Keratinocyte (primary cell): ENCODE results near the gene MGAT2. TPM values are rescaled to one million over a fixed set of nuclear protein-coding genes. Genes with fewer than 3 reads are reported as not detected.

Experiments used
- DNase-seq: peaks from one replicate; pipeline ENCODE4 v3.0.0-alpha.2; 2011; ENCODE audit warnings: low read depth, missing footprints, low spot score
- FAIRE-seq: peaks from 2 replicates; lab custom pipeline; 2011; peaks lifted over from hg19 to GRCh38; lab: Jason Lieb, UNC
- H2AFZ ChIP-seq: 2 replicates; pipeline ENCODE4 v1.6.0; 2012; ENCODE audit warnings: low read length, control low read depth, inconsistent platforms; ENCODE audit not compliant: control insufficient read depth
- H3K27ac ChIP-seq: 2 replicates; pipeline ENCODE4 v1.5.1; 2011; ENCODE audit warnings: low read length; ENCODE audit not compliant: control insufficient read depth, insufficient read depth
- H3K27me3 ChIP-seq: 3 replicates; pipeline ENCODE4 v1.6.0; 2011; ENCODE audit warnings: low read length; ENCODE audit not compliant: control insufficient read depth, insufficient read depth; ENCODE audit errors: extremely low read depth
- H3K36me3 ChIP-seq, 2 experiments: 2 replicates in 1 of 2; 3 replicates in 1 of 2; pipeline ENCODE4 v1.5.1; 2011; ENCODE audit warnings: low read length in 2 of 2, mild to moderate bottlenecking in 1 of 2; ENCODE audit not compliant: control insufficient read depth in 2 of 2, insufficient read depth in 2 of 2; ENCODE audit errors: extremely low read depth in 1 of 2
- H3K4me1 ChIP-seq: 3 replicates; pipeline ENCODE4 v1.5.1; 2011; ENCODE audit warnings: low read length; ENCODE audit not compliant: control insufficient read depth, insufficient read depth; ENCODE audit errors: extremely low read depth
- H3K4me2 ChIP-seq: 3 replicates; pipeline ENCODE4 v1.6.0; 2011; ENCODE audit warnings: low read depth, low read length; ENCODE audit not compliant: control insufficient read depth, insufficient read depth; ENCODE audit errors: extremely low read depth
- H3K4me3 ChIP-seq, 3 experiments: fragments of 200-600 bp in 1 of 3; sonication (generic) in 1 of 3; 2 replicates in 2 of 3; 3 replicates in 1 of 3; pipeline ENCODE4 v1.5.1; 2011 to 2016; ENCODE audit warnings: low read length in 3 of 3, mild to moderate bottlenecking in 3 of 3, control low read depth in 2 of 3, inconsistent platforms in 1 of 3, low read depth in 1 of 3, mixed read lengths in 1 of 3, mixed run types in 1 of 3, moderate library complexity in 1 of 3; ENCODE audit not compliant: control insufficient read depth in 2 of 3, insufficient read depth in 2 of 3; ENCODE audit errors: extremely low read depth in 1 of 3
- H3K79me2 ChIP-seq: 2 replicates; pipeline ENCODE4 v1.6.0; 2012; ENCODE audit warnings: low read length; ENCODE audit not compliant: control insufficient read depth, insufficient read depth
- H3K9ac ChIP-seq: 3 replicates; pipeline ENCODE4 v1.6.0; 2011; ENCODE audit warnings: low read length; ENCODE audit not compliant: control insufficient read depth, insufficient read depth; ENCODE audit errors: extremely low read depth
- H3K9me1 ChIP-seq: 3 replicates; pipeline ENCODE4 v1.6.0; 2011; ENCODE audit warnings: low read length; ENCODE audit not compliant: control insufficient read depth, insufficient read depth; ENCODE audit errors: extremely low read depth
- H3K9me3 ChIP-seq: 2 replicates; pipeline ENCODE4 v1.5.1; 2012; ENCODE audit warnings: low read depth, low read length; ENCODE audit not compliant: control insufficient read depth
- H4K20me1 ChIP-seq: 3 replicates; pipeline ENCODE4 v1.6.0; 2011; ENCODE audit warnings: low read length; ENCODE audit not compliant: control insufficient read depth, insufficient read depth; ENCODE audit errors: extremely low read depth
- CTCF ChIP-seq, 3 experiments: IDR thresholded peaks in 1 of 3; conservative IDR thresholded peaks in 1 of 3; optimal IDR thresholded peaks in 1 of 3; 2 replicates in 2 of 3; 3 replicates in 1 of 3; pipeline versions ENCODE3 to v1.5.1; 2011; ENCODE audit warnings: low read length in 3 of 3, mild to moderate bottlenecking in 3 of 3, moderate library complexity in 2 of 3, control low read depth in 1 of 3, inconsistent platforms in 1 of 3; ENCODE audit not compliant: insufficient read depth in 2 of 3; ENCODE audit errors: extremely low read depth in 1 of 3
- EZH2 ChIP-seq: IDR thresholded peaks from one replicate; pipeline ENCODE4 v1.6.1; 2012; ENCODE audit warnings: inconsistent platforms, mild to moderate bottlenecking, low read length, moderate library complexity
- dilution Hi-C: fragments of 300-500 bp; cut with MboI; formaldehyde crosslinking; loops from one replicate; pipeline ENCODE4 v1.7.0; 2020; ENCODE audit warnings: low sequenced_read_pairs; ENCODE audit not compliant: extremely low pct_ligation_motif_present
- polyA plus RNA-seq, 5 experiments: library from polyadenylated mRNA; depleted of rRNA in 3 of 5; stranded (reverse) in 3 of 5; stranded (forward) in 1 of 5; unstranded in 1 of 5; fragments of >200 nt; gene quantifications; 1 replicate in 1 of 5; 2 replicates in 3 of 5; 3 replicates in 1 of 5; pipeline versions ENCODE4 v1.2.1 to v1.2.3, GENCODE V29; 2011 to 2012; ENCODE audit warnings: missing spikeins in 2 of 5, low read depth in 1 of 5, low replicate concordance in 1 of 5

Gene MGAT2
- polyA plus RNA-seq, 1 donor (not counting 4 experiments of a cell fraction or from before 2014, with no cell fraction given): 24.0 TPM

- TF ChIP-seq CTCF (optimal IDR thresholded peaks at IDR 0.05 in 1 of 3, IDR thresholded peaks at IDR 0.05 in 1 of 3, conservative IDR thresholded peaks at IDR 0.05 in 1 of 3; ENCODE audit: extremely low read depth in 1 of 3, insufficient read depth in 2 of 3, low read length in 3 of 3) (no peak), EZH2 (no peak)
- no peaks in the 10 kb centered on the region for H3K9me1 ChIP-seq
- H3K4me3 ChIP-seq: no peak overlapping the region
- H3K4me1 ChIP-seq: peaks cover 12% of the 10 kb centered on the region
- H3K27ac ChIP-seq: no peak overlapping the region
- H2AFZ ChIP-seq: no peak overlapping the region
- peaks cover 4 to 24% of the 10 kb centered on the region in 2 experiments for H3K36me3 ChIP-seq
- FAIRE-seq: no peak
- H4K20me1 ChIP-seq: peaks cover 8% of the 10 kb centered on the region
- H3K9me3 ChIP-seq: no peaks in the 10 kb centered on the region
- no peaks in the 10 kb centered on the region for H3K27me3 ChIP-seq
- dilution Hi-C loops: no loop called here
- H3K4me2 ChIP-seq: no peak overlapping the region
- DNase-seq: no peak
- no peak overlapping the region for H3K9ac ChIP-seq
- H3K79me2 ChIP-seq: peaks cover 30% of the 10 kb centered on the region
Measured at GRCh38 chr14:49578141-49578540, 42.5 kb upstream of the MGAT2 start.

GRCh38 chr14:49579841-49580240, 40.8 kb upstream of the MGAT2 start:
- Histone ChIP-seq H3K27ac (peak overlapping the region; percentile 10), H3K9ac (no peak overlapping the region), H2AFZ (no peak overlapping the region), H3K4me2 (no peak overlapping the region), H3K27me3 (no peaks in the 10 kb centered on the region), H3K79me2 (peaks cover 46% of the 10 kb centered on the region), H4K20me1 (peaks cover 8% of the 10 kb centered on the region), H3K36me3 (peaks cover 9 to 26% of the 10 kb centered on the region in 2 experiments), H3K9me3 (no peaks in the 10 kb centered on the region), H3K4me1 (peaks cover 21% of the 10 kb centered on the region), H3K4me3 (no peak overlapping the region), H3K9me1 (no peaks in the 10 kb centered on the region)
- dilution Hi-C loops: no loop called here
- FAIRE-seq (no peak), DNase-seq (no peak)
- no peak for TF ChIP-seq EZH2
- TF ChIP-seq CTCF (optimal IDR thresholded peaks at IDR 0.05 in 1 of 3, IDR thresholded peaks at IDR 0.05 in 1 of 3, conservative IDR thresholded peaks at IDR 0.05 in 1 of 3; ENCODE audit: extremely low read depth in 1 of 3, insufficient read depth in 2 of 3, low read length in 3 of 3): no peak
